K562 treated with DMSO at 1 percent for 24 hours (cell line): Measurements from ENCODE around the gene FKBP1C. TPM values are rescaled to one million over a fixed set of nuclear protein-coding genes. Genes with fewer than 3 reads are reported as not detected.

Source experiments
- total RNA-seq: library from RNA; unstranded; fragments of 300-600 nt; gene quantifications from 2 replicates; pipeline ENCODE4 v1.2.3, GENCODE V29; 2022; ENCODE audit warnings: low read depth; ENCODE audit not compliant: insufficient read depth

Gene FKBP1C
- not detected in 2 replicates for total RNA-seq

GRCh38 chr6:63211343-63211742 lies at the start of gene FKBP1C:
Gene FKBP1C (plus strand): TSS chr6:63211469.

Other genes starting within 250 kb of the FKBP1C start
- gene LGSN, start 108.5 kb downstream of the FKBP1C start, total RNA-seq: 0.10 and 1.3 TPM in 2 replicates